Endodermal cell (in vitro differentiated cells): Measurements from ENCODE around the gene UNC13C. TPM values are rescaled to one million over a fixed set of nuclear protein-coding genes. Genes with fewer than 3 reads are reported as not detected.

Experiments used
- DNase-seq: peaks from one replicate; pipeline ENCODE4 v3.0.0-alpha.2; 2017
- H3K27ac ChIP-seq: 2 replicates; pipeline ENCODE4 v1.5.1; 2013; ENCODE audit warnings: mild to moderate bottlenecking, low read depth, low read length, moderate library complexity
- H3K27me3 ChIP-seq: 2 replicates; pipeline ENCODE4 v1.6.1; 2013; ENCODE audit warnings: mild to moderate bottlenecking, low read length, moderate library complexity; ENCODE audit not compliant: insufficient read depth, control insufficient read depth, poor library complexity, severe bottlenecking
- H3K36me3 ChIP-seq: 2 replicates; pipeline ENCODE4 v1.7.0; 2013; ENCODE audit warnings: mild to moderate bottlenecking, low read length, moderate library complexity; ENCODE audit not compliant: control insufficient read depth, insufficient read depth
- H3K4me1 ChIP-seq: one replicate; pipeline ENCODE4 v1.7.0; 2013; ENCODE audit warnings: low read length; ENCODE audit not compliant: control insufficient read depth, insufficient read depth
- H3K4me3 ChIP-seq: 2 replicates; pipeline ENCODE4 v1.5.1; 2013; ENCODE audit warnings: mild to moderate bottlenecking, low read length, moderate library complexity
- H3K9ac ChIP-seq: 2 replicates; pipeline ENCODE4 v1.6.1; 2013; ENCODE audit warnings: mild to moderate bottlenecking, low read length, moderate library complexity; ENCODE audit not compliant: poor library complexity, severe bottlenecking; ENCODE audit errors: extremely low read depth
- H3K9me3 ChIP-seq: 2 replicates; pipeline ENCODE4 v1.6.1; 2013; ENCODE audit warnings: mild to moderate bottlenecking, low read length, moderate library complexity; ENCODE audit not compliant: control insufficient read depth
- H3K27ac Mint-ChIP-seq: 2 replicates; pipeline ENCODE4 v1.8.0; 2020; ENCODE audit warnings: mixed read lengths
- H3K27me3 Mint-ChIP-seq: 2 replicates; pipeline ENCODE4 v1.8.0; 2021; ENCODE audit warnings: mild to moderate bottlenecking, mixed read lengths; ENCODE audit not compliant: insufficient read depth
- H3K36me3 Mint-ChIP-seq: 2 replicates; pipeline ENCODE4 v1.8.0; 2020; ENCODE audit warnings: low read depth, mixed read lengths
- H3K4me1 Mint-ChIP-seq: 2 replicates; pipeline ENCODE4 v1.8.0; 2020; ENCODE audit warnings: mixed read lengths
- H3K4me3 Mint-ChIP-seq: 2 replicates; pipeline ENCODE4 v1.8.0; 2020; ENCODE audit warnings: mild to moderate bottlenecking, moderate library complexity, mixed read lengths
- H3K9me3 Mint-ChIP-seq: 2 replicates; pipeline ENCODE4 v1.8.0; 2020; ENCODE audit warnings: mild to moderate bottlenecking, mixed read lengths
- WGBS, 2 experiments: methylation state at CpG; one replicate each; pipeline versions ENCODE4 v1.1.5 to v1.1.7; 2013; ENCODE audit warnings: missing lambda C conversion rate in 2 of 2, mixed read lengths in 1 of 2; ENCODE audit not compliant: insufficient coverage in 1 of 2, insufficient read length in 1 of 2; 5-methylcytosine and 5-hydroxymethylcytosine counted together
- total RNA-seq, 2 donors: library from RNA; stranded (reverse); fragmentation: NEBNext Ultra II Directional in 1 of 2; extraction: Animal tissue kit (Norgen Biotek cat#: 25700) in 1 of 2; gene quantifications; 2 replicates in 1 of 2; 3 replicates in 1 of 2; pipeline ENCODE4 v1.2.1, GENCODE V29; 2021
- TF ChIP-seq, protein P1 (sequence below): fragments of 200-600 bp; sonication (generic); conservative IDR thresholded peaks from 2 replicates; pipeline ENCODE4 v1.5.0; 2021; ENCODE audit warnings: antibody characterized with exemption, mild to moderate bottlenecking

Gene UNC13C
- total RNA-seq, 2 donors from 2014 or later: 7.2 to 19.9 TPM

GRCh38 chr15:54353726-54354125 is 375.5 kb downstream of the UNC13C start:
- Histone ChIP-seq H3K36me3 (no peaks in the 10 kb centered on the region), H3K27me3 (no peaks in the 10 kb centered on the region), H3K4me3 (no peak overlapping the region), H3K27ac (no peak overlapping the region), H3K9me3 (peaks cover 6% of the 10 kb centered on the region), H3K4me1 (no peaks in the 10 kb centered on the region), H3K9ac (no peak overlapping the region)
- TF ChIP-seq, protein P1, sequence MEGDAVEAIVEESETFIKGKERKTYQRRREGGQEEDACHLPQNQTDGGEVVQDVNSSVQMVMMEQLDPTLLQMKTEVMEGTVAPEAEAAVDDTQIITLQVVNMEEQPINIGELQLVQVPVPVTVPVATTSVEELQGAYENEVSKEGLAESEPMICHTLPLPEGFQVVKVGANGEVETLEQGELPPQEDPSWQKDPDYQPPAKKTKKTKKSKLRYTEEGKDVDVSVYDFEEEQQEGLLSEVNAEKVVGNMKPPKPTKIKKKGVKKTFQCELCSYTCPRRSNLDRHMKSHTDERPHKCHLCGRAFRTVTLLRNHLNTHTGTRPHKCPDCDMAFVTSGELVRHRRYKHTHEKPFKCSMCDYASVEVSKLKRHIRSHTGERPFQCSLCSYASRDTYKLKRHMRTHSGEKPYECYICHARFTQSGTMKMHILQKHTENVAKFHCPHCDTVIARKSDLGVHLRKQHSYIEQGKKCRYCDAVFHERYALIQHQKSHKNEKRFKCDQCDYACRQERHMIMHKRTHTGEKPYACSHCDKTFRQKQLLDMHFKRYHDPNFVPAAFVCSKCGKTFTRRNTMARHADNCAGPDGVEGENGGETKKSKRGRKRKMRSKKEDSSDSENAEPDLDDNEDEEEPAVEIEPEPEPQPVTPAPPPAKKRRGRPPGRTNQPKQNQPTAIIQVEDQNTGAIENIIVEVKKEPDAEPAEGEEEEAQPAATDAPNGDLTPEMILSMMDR: no peak
- no peak overlapping the region for H3K27ac Mint-ChIP-seq
- no peaks in the 10 kb centered on the region for H3K27me3 Mint-ChIP-seq
- no peaks in the 10 kb centered on the region for H3K4me1 Mint-ChIP-seq
- no peak overlapping the region for H3K4me3 Mint-ChIP-seq
- DNase-seq: no peak
- 76 to 100% methylated on average over 1 to 2 of the region's 2 CpGs for WGBS, 2 experiments
- H3K36me3 Mint-ChIP-seq: peaks cover 5% of the 10 kb centered on the region
- peaks cover 6% of the 10 kb centered on the region for H3K9me3 Mint-ChIP-seq

DNA sequence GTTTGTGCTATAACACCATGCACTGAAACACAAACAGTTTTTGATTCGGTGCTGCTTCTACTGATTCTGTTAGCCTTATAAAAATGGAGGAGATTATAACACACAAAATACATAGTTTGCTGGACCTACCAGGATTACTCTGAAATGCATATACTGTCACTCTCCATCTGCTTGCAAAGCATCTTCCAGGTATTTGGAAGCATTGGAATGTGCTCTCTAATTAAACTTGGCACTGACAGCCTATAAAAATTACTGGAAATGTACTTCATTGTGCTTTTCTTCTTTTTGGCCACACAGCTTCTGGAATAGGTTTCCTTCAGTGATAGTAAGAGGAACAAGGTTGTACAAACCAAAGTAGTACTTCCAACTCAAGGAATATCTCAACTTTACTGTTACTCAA is 376.1 kb downstream of the UNC13C start:
- 86% methylated on average over 1 of the region's 1 CpG; no CpG with 5 or more reads in 1 of the 2 experiments for WGBS, 2 experiments

GRCh38 chr15:54364961-54365360 is 386.7 kb downstream of the UNC13C start:
- no peaks in the 10 kb centered on the region for H3K4me1 Mint-ChIP-seq
- TF ChIP-seq, protein P1: no peak
- Histone ChIP-seq H3K9ac (no peak overlapping the region), H3K4me1 (no peaks in the 10 kb centered on the region), H3K27ac (no peak overlapping the region), H3K9me3 (peaks cover 9% of the 10 kb centered on the region), H3K36me3 (no peaks in the 10 kb centered on the region), H3K27me3 (no peaks in the 10 kb centered on the region), H3K4me3 (no peak overlapping the region)
- H3K27me3 Mint-ChIP-seq: no peaks in the 10 kb centered on the region
- no peak for DNase-seq
- WGBS, 2 experiments: 52 to 58% methylated on average over 3 of the region's 3 CpGs
- H3K4me3 Mint-ChIP-seq: no peak overlapping the region
- H3K27ac Mint-ChIP-seq: no peak overlapping the region
- peaks cover 11% of the 10 kb centered on the region for H3K9me3 Mint-ChIP-seq
- peaks cover 4% of the 10 kb centered on the region for H3K36me3 Mint-ChIP-seq

More for the DNA sequence above, 376.1 kb downstream of the UNC13C start:
- Mint-ChIP-seq H3K9me3 (peaks cover 11% of the 10 kb centered on the region), H3K27ac (no peak overlapping the region), H3K4me3 (no peak overlapping the region), H3K4me1 (no peaks in the 10 kb centered on the region), H3K36me3 (peaks cover 8% of the 10 kb centered on the region), H3K27me3 (no peaks in the 10 kb centered on the region)
- Histone ChIP-seq H3K27ac (no peak overlapping the region), H3K4me1 (no peaks in the 10 kb centered on the region), H3K9ac (no peak overlapping the region), H3K4me3 (no peak overlapping the region), H3K27me3 (no peaks in the 10 kb centered on the region), H3K9me3 (peaks cover 6% of the 10 kb centered on the region), H3K36me3 (no peaks in the 10 kb centered on the region)
- TF ChIP-seq, protein P1: no peak
- no peak for DNase-seq
